HT1080 (cell line): Measurements from ENCODE around the gene SNX19. TPM values are rescaled to one million over a fixed set of nuclear protein-coding genes. Genes with fewer than 3 reads are reported as not detected.

Experiments used
- DNase-seq: peaks from one replicate; pipeline ENCODE4 v3.0.0-alpha.2; 2015; ENCODE audit warnings: low read depth
- total RNA-seq: library from RNA; depleted of rRNA; stranded (reverse); fragments of >200 nt; shearing (Covaris generic); gene quantifications from 2 replicates; pipeline ENCODE4 v1.2.3, GENCODE V29; 2014

SNX19 gene
- total RNA-seq, 1 experiment from 2014 or later = 53.5 TPM

DNA sequence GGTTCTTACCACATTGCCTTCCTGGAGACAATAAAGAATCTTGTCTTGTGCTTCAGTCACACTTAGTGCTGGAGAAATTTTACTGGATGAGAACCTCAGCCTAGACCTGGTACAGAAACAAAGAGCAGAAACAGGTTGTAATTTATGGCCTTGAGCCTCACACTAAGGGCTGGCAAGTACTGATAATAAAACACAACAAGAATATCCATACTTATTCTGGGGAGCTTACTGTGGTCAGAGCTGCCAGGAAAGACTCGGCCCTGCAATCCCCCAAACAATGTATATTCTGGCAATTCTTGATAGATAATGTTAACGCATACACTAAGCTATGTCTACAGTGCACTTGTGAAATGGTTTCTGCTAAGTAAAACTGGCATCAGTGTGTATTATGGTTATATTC is 9.7 kb downstream of the SNX19 start:
- DNase-seq = no peak

DNA sequence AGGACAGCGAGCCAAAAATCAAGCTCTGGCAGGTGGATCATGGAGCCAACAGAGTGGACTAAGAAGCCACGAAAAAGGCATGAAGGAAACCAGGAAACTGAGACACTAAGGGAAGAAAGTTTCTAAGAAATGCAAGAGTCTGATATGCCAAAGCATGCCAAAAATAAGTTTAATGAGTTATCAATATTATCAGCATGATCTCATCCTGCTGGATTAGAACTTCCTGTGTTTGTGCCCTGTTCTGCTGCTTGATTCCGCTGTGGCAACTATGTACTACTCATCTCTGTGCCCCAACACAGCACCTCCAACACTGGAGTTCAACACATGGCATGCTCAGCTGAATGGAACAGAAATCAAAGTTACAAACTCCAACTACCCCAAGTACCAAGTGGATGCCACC is 10.8 kb downstream of the SNX19 start:
- DNase-seq = no peak

GRCh38 chr11:130904380-130904779 is 11.9 kb downstream of the SNX19 start:
- no peak for DNase-seq

DNA sequence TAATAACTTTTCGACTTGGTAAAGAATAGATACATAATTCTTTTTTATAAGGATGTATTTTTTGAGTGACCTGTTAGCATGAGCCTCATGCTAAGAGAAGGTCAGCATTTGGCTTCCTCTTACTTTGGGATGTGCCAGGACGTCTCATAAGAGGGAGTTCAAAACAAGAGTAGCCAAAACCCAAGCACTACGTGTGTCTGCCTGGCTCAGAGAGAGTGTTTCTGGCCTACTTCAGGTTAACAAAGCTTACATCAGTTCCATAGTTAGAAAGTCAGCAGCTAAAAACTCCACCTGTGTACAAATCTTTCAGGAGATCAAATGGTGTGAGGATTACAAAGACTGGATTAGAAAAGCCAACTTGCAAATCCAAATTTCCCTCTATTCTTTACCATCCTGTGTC is 13.9 kb downstream of the SNX19 start:
- no peak for DNase-seq

- DNase-seq = no peak
Measured at GRCh38 chr11:130899106-130899505, 17.2 kb downstream of the SNX19 start.

GRCh38 chr11:130897262-130898182 is 18.8 kb downstream of the SNX19 start:
- DNase-seq = peak; percentile 49

DNA sequence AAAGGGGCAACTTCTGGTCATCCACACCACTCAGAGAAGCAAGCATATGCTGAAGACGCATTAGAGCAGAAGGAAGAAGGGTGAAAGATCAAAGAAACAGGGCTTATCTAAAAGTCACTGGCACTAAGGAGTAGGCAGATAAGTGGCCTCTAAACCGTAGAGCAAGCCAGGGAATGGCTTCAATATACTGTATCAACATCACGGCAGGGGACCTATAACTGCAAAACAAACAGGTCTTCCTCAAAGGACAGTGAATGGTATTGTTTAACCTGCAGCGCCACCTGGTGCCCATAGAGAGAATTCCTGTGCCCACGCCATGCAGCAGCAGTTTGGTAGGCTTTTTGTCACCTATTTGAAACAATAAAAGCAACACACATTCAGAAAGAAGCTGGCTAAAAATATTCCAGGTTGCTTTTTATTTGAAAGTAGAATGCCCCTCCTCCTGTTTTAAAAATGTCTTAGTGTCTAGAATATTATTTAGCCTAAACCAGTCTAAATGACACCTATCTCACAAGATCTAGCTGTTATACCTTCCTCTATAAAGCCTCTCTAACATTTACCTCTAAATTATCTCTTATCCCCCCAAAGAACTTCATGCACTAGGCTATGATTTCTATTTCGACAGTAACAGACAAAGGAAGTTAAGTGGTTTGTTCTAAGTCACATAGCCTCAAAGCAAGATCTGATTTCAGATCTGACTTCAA is 21.8 kb downstream of the SNX19 start:
- peak; percentile 52 for DNase-seq

- no peak for DNase-seq
Measured at GRCh38 chr11:130892861-130893260, 23.4 kb downstream of the SNX19 start.

- no peak for DNase-seq
Measured at GRCh38 chr11:130891326-130891725, 25.0 kb downstream of the SNX19 start.

- DNase-seq = no peak
Measured at GRCh38 chr11:130890039-130890745, 26.1 kb downstream of the SNX19 start.

GRCh38 chr11:130888790-130889189 is 27.5 kb downstream of the SNX19 start:
- DNase-seq = no peak

DNA sequence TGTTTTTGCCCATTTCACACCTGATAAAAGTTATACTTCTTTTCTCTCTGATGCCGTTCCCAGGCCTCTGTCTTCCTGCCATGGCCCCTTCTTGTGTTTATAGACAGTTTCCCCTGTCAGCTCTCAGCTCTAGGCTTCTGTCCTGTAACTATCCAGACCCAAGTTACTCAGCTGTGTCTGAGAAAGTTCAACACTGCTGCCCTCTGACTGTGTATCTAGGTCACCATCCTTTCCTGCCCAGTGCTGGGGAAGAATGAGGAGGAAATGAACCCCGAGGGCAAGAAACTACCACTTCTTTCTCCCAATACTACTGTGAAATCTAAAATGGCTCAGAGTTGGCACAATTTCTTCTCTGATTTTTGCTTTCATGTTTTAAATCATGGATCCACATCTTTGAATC is 29.6 kb downstream of the SNX19 start:
- DNase-seq = no peak

DNA sequence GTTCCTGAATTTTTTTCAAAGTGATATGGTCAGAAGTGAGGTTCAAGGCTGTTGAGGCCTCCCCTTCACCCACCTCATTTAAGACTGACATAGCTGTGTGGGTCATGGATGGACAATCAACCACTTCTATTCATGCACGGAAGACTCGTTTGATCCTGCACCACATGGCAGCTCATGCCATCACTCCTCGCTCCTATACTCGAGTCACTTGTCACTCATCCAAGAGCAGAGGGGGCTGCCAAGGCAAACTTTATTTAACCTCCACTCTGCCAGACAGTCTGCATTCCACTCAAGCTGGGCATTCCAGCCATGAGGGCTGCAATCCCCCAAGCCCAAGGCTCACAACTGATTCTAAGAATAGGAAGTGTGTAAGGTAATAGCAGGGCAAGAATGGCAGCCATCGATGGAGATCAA is 34.1 kb downstream of the SNX19 start:
- no peak for DNase-seq

DNA sequence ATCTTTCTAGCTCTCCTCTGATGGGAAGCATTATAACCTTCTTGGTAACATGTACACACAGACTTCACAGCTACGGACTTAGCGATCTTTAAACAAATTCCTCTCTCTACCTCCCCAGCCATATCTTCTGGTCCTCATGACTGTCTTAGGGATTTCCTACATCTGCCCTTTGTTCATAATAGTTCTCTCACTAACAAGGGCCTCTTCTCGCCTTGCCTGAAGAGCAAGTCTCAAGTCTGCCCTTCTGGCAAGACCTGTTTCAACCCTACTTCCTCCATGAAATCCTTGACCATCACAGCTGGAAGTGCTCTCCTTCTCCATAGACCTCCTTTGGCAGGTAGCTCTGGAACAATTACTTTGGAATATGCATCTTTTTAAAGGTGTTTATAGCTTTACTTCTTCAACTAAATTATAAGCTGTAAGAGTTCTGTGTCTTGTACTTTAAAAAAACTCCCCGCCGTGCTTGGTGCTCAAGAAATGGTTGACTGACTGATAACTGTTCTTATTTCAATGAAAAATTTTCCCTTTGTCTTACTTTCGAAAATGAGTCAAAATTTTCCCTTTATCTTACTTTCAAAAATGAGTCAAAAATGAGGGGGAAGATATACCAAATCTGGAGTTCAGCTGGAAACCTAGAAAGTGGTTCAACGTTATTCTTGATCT is 34.7 kb downstream of the SNX19 start:
- no peak for DNase-seq

- DNase-seq = no peak
Measured at GRCh38 chr11:130879836-130880235, 36.4 kb downstream of the SNX19 start.

DNA sequence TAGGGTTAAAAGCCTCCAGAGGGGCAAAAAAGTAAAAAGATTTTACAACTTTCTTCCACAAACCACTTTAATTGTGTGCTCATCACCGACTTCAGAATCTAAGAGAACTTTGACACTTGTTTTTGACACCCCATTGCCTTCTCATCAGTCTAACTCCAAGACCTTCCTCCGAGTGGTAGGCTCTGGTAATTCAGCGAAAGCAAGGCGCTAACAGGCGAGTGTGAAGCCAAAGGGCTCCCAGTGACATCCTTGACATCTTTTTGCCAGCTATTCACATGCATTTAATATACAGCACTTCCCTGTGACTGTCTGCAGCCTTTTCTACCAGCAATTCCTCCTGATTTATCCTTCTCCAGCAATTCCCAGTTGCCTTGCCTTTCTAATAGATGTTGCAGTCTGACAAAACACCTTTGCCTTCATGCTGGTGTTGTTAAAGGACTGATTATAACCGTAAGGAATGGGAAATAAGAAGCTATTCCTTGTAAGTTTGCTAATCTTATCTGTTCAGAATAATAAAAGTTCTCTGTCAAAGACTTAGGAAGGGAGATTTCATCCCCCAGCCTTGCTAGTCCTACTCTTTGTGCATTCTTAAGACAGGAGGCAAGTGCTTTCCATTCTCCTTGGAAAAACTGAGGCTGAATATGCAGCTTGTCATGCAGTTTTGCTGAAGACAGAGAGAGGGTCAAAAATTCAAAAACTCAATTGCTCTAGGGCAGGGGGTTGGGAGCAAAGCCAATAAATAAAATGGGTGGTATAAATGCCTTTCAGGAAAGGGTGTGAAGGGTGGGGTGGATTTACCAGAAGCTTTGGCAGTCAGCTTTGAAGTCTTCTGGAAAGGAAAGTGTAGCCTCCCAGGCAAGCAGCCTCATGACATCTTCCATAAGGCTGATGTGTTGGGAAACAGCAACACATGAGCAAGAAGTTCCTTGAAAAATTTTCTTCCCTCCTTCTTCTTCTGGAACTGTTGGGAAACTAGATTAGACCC is 39.1 kb downstream of the SNX19 start:
- DNase-seq = no peak

GRCh38 chr11:130876100-130876499 is 40.2 kb downstream of the SNX19 start:
- no peak for DNase-seq

DNA sequence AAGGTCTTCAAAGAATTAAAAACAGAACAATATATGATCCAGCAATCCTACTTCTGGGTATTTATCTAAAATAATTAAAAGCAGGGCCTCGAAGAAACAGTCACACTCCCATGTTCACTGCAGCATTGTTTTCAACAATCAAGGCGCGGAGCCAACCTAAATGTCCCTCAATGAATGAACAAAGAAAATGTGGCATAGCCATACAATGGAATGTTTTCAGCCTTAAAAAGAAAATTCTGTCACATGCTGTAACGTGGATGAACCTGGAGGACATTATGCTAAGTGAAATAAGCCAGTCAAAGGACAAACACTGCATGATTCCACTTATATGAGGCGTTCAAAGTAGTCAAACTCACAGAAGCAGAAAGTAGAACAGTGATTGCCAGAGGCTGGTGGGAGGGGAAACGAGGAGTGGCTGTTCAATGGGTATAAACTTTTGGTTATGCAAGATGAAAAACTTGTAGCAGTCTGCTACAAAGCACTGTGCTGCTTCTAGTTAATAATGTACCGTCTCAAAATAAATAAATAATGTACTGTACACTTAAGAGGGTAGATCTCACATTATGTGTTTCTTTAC is 41.2 kb downstream of the SNX19 start:
- DNase-seq = no peak

- no peak for DNase-seq
Measured at GRCh38 chr11:130874396-130874795, 41.9 kb downstream of the SNX19 start.

DNA sequence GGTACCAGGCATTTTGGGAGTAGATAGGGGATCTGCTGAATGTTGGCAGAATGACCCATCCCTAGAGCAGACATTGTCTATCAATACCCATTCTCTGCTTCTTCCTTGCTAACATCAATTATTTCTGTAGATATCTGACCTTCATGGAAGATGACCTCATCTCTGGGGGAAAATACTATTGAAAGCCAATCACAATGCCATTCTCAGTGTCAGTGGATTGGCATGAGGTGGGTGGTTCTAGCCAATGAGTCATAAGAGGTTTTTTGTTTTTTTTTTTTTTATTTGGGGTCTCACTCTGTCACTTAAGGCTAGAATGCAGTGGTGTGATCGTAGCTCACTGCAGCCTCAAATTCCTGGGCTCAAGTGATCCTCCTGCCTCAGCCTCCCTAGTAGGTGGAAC is 42.5 kb downstream of the SNX19 start:
- peak; percentile 71 for DNase-seq
